NCI-H1105 treated with DMSO at 0.1 percent for 48 hours (cell line): ENCODE results near the gene TMEM141.
A peak's percentile ranks its signal among the peaks of the same experiment; 100 is the strongest.

ENCODE experiments used
- DNase-seq: peaks from one replicate; lab custom pipeline; 2025; lab: John Stamatoyannopoulos, UW

The TMEM141 gene

GRCh38 chr9:136790640-136791515, at the start of gene TMEM141:
Gene TMEM141, plus strand, starts transcription at chr9:136791344. Its CDS starts 27 bp downstream, at chr9:136791371.
- DNase-seq = peak; percentile 98

DNA sequence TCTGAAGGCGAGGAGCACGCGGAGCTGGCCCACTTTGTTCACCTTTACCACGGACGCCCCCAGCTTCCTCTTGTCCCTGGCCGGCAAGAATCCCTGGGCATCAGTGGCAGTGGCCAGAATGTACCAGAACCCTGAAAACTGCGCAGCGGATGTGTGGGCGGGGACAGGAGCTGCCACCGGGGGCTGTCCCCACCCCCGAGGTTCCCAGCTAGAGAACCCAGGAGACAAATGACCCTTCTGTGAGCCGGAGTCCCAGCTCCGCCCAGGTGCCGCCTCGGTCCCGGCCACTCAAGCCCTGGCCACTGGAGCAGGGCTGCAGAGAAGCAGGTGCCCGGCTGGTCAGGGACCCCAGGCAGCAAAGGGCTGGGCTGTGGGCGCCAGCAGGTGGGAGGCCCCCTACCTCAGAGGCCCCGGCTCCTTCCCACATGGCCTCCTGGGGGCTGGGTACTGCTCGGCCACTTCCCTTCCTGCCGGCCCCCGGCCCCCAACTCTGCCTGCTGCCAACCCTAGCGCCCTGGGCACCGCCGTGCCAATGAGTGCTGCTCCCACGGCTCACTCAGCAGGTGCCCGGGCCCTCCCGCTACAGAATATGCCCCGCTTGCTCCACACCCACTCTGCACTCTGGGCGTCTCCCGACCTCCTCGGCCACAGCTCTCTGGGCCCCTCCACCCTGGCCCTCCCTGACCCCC, 49.1 kb upstream of the TMEM141 start:
- no peak for DNase-seq

- peak; percentile 4 for DNase-seq
These were observed 48.4 kb upstream of the TMEM141 start, which contains the start of gene LCN10 for GRCh38 chr9:136742591-136743391. Gene LCN10, minus strand, starts transcription at chr9:136742940. Its CDS starts 37 bp downstream, at chr9:136742903.

- no peak for DNase-seq
These were observed 47.4 kb upstream of the TMEM141 start for GRCh38 chr9:136743639-136744211.

DNA sequence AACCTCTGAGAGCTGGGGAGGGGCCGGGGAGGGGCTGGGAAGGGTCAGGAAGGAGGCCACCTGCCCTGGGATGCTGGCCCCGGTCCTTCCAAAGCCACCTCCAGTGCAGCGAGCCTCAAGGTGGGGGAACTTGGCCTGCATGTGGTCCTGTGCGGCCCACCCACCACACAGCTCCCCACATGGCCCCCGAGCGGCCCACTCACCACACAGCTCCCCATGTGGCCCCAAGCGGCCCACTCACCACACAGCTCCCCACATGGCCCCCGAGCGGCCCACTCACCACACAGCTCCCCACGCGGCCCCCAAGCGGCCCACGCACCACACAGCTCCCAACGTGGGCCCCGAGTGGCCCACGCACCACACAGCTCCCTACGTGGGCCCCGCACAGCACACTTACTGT, 46.4 kb upstream of the TMEM141 start:
- no peak for DNase-seq

DNA sequence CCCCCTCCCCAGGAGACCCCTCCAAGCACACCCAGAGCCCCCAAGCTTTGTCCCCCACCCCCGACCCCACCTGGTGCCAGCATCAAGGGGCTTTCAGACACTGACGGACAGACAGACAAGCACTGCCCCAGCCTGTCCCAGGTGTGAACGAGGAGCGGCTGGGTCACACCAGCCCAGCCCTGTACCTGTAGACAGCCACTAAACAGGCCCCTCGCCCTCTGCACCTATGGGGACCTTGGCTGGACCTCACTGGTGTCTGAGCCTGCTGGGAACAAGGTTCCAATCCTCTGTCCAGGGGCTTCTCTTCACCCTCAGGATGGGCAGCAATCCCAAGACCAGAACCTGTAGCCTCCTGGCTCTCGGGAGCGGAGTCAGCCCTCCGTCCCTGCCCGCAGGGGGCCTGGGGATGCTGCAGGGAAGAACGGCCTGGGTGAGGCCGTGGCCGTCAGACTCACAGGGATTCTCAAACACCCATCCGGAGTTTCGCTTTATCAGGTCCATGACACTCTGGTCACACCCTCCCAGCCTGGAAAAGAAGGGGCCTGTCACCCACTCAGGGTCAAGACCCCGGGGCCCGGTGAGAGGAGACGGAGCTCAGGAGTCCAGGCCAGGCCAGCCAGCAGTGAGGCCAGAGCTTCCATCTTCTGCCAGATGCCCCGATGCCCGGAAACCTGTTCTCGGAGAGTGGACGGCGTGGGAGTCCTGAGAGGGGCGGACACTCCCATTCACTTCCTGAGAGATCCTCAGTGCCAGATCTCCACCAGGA, 45.6 kb upstream of the TMEM141 start:
- no peak for DNase-seq

DNA sequence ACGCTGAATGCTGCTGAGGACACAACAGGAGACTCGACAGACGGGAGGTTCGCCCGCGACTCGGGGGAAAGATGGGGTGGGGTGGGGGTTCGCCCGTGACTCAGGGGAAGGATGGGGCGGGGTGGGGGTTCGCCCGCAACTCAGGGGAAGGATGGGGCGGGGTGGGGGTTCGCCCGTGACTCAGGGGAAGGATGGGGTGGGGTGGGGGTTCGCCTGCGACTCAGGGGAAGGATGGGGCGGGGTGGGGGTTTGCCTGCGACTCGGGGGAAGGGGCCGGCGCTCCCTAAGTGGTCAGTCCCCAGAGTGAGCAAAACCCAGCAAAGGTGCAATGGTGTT, 45.0 kb upstream of the TMEM141 start:
- no peak for DNase-seq

GRCh38 chr9:136746621-136747020, 44.5 kb upstream of the TMEM141 start:
- no peak for DNase-seq

GRCh38 chr9:136747161-136748060, 43.7 kb upstream of the TMEM141 start:
- no peak for DNase-seq

DNA sequence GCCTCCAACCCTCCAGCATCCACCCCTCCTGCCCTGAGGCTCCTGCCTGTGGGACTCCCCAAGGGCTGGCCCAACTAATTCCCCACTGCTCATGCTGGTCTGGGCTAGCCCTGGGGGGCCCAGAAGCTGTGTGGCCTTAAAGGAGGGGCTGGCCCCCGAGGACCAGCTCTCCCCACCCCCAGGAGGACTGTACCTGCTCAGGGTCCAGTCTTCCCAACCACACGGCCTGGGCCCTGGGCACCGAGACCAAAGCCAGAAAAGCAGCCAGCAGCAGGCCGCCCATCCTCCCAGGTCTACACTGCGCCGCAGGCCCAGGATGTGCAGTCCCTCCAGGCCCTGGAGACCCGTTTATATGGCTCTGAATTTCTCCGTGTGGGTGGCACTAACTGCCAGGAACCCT, 42.9 kb upstream of the TMEM141 start, which contains the start of gene LCN6:
Gene LCN6 (minus strand): TSS at position 325 of the 400 bp plus-strand sequence. CDS start 42 bp downstream, at position 283.
- no peak for DNase-seq

GRCh38 chr9:136748666-136749611, 42.2 kb upstream of the TMEM141 start:
- no peak for DNase-seq

DNA sequence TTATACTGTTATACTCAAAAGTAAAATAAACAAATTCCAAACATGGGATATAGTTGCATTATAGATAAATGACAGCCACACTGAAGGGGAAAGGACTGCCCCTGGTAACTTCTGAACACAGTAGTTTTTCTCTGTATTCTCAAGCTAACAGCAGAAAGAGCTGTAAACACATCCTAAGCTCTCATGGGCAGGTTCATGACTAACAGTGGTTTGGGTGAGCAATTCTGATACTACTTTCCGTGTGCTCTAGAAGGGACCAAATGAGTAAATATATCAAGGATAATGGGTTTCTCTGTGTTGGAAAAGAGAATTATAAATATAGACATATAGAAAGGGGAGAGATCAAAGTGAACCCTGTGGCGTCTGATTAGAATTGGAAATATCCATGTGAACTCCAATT, 40.6 kb upstream of the TMEM141 start:
- no peak for DNase-seq

DNA sequence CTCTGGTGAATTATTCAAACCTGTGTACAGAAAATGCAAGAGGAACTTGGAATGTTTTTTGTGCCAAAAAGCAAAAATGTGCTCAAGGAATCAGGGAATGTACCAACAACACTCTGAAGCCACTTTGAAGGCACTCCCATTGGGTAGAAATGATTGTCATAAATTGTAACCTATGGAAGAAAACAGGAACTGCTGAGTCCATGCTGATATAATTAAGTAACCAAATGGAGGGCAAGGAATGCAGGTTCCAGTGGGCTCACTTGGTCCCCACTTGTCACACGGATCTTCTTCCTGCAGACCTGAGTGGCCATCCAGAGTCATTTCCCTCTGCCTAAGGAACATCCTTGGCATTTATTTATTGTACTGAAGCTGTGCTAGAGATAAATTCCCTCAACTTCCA, 39.9 kb upstream of the TMEM141 start:
- DNase-seq = no peak

DNA sequence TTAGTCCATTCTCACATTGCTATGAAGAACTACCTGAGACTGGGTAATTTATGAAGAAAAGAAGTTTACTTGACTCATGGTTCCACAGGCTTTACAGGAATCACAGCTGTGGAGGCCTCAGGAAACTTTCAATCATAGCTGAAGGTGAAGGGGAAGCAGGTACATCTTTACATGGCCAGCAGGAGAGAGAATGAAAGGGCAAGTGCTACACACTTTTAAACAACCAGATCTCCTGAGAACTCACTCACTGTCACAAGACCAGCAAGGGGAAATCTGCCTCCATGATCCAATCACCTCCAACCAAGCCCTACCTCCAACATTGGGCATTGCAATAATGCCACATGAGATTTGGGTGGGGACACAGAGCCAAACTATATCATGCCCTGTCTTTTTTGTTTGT, 39.3 kb upstream of the TMEM141 start:
- no peak for DNase-seq

DNA sequence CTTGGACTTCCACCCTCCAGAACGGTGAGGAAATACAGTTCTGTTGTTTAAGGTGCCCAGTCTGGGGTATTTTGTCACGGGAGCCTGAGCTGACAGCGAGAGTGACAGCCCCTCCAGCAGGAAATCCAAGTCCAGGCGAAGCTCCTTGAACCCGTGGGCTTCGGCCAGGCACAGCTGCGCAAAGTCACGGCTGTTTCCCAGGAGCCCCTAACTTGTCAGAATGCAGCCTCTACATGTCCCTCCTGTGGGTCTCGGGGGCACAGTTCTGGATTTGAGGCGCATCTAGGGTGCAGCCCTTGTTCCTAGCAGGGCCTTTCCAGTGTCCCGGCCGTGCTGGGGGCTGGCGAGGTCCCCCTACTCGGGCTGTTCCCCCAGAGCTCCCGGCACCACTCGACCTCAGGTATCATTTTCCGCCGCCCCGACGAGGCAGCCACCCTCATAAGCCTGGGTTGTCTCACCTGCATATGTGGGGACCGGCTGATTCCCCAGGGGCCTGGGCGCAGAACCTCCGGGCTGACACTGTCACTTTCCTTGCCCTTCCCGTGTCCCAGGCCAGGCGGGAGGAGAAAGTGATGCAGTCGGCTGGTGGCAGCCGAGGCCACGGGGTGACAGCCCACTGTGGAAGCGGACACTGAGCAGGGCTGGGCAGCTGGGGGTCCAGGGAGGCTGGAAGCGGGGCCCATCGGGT, 37.6 kb upstream of the TMEM141 start:
- no peak for DNase-seq

DNA sequence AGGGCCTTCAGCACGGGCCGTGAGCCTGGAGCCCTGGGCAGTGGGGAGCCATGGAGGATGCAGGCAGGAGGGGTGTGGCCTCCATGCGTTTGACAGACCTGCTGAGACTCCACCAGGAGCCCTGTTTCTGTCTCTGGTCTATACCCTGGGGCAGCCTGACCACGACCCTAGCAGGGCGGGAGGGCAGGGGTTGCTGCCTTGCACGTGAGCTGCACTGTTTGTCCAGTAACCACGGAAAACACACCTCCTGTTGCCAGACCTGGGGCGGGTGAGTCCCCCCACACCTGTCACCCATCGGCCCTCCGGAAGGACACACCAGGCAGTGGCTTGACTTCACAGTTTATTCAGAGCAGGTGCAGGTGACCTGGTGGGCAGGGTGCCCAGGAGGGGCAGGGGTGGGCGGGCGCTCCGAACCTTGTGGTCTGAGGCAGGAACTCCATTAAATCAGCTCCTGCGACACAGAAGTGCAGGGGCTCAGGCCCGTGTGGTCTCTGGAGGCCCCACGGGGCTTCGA, 37.0 kb upstream of the TMEM141 start:
- DNase-seq = peak; percentile 42

- no peak for DNase-seq
These were observed 36.4 kb upstream of the TMEM141 start for GRCh38 chr9:136754626-136755301.
